ENCODE measurements around the gene F2RL3.

DNA sequence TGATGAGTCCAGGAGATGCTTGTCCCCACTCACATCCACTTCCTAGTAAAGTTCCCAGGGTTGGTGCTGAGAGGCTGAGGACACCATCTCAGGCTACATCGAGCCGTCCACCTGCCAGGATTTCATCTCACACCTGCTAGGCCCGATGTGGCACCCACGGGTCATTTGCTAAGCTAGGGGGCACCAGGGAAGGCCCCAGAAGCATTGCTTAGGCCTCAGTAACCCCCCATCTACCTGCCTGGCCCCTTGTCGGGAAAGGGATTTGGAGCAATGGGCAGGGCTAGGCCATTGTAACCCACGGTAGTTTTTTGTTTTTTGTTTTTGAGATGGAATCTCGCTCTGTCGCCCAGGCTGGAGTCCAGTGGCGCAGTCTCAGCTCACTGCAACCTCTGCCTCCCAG, 51.8 kb downstream of the F2RL3 start:
- no peak for TF ChIP-seq EZH2 (IDR thresholded peaks at IDR 0.05; ENCODE audit: borderline replicate concordance, insufficient read depth, low read length, poor library complexity, severe bottlenecking)
- TF ChIP-seq, protein P1, sequence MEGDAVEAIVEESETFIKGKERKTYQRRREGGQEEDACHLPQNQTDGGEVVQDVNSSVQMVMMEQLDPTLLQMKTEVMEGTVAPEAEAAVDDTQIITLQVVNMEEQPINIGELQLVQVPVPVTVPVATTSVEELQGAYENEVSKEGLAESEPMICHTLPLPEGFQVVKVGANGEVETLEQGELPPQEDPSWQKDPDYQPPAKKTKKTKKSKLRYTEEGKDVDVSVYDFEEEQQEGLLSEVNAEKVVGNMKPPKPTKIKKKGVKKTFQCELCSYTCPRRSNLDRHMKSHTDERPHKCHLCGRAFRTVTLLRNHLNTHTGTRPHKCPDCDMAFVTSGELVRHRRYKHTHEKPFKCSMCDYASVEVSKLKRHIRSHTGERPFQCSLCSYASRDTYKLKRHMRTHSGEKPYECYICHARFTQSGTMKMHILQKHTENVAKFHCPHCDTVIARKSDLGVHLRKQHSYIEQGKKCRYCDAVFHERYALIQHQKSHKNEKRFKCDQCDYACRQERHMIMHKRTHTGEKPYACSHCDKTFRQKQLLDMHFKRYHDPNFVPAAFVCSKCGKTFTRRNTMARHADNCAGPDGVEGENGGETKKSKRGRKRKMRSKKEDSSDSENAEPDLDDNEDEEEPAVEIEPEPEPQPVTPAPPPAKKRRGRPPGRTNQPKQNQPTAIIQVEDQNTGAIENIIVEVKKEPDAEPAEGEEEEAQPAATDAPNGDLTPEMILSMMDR (IDR thresholded peaks at IDR 0.05; ENCODE audit: poor library complexity, severe bottlenecking) = no peak
- TF ChIP-seq, protein P2, sequence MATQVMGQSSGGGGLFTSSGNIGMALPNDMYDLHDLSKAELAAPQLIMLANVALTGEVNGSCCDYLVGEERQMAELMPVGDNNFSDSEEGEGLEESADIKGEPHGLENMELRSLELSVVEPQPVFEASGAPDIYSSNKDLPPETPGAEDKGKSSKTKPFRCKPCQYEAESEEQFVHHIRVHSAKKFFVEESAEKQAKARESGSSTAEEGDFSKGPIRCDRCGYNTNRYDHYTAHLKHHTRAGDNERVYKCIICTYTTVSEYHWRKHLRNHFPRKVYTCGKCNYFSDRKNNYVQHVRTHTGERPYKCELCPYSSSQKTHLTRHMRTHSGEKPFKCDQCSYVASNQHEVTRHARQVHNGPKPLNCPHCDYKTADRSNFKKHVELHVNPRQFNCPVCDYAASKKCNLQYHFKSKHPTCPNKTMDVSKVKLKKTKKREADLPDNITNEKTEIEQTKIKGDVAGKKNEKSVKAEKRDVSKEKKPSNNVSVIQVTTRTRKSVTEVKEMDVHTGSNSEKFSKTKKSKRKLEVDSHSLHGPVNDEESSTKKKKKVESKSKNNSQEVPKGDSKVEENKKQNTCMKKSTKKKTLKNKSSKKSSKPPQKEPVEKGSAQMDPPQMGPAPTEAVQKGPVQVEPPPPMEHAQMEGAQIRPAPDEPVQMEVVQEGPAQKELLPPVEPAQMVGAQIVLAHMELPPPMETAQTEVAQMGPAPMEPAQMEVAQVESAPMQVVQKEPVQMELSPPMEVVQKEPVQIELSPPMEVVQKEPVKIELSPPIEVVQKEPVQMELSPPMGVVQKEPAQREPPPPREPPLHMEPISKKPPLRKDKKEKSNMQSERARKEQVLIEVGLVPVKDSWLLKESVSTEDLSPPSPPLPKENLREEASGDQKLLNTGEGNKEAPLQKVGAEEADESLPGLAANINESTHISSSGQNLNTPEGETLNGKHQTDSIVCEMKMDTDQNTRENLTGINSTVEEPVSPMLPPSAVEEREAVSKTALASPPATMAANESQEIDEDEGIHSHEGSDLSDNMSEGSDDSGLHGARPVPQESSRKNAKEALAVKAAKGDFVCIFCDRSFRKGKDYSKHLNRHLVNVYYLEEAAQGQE (IDR thresholded peaks at IDR 0.05; ENCODE audit: borderline replicate concordance) = no peak
- no peak for TF ChIP-seq MXI1 (conservative IDR thresholded peaks at IDR 0.05; ENCODE audit: poor library complexity, severe bottlenecking)
- TF ChIP-seq RAD21 (conservative IDR thresholded peaks at IDR 0.05) = no peak
- no peak for TF ChIP-seq POLR2AphosphoS5 (IDR thresholded peaks at IDR 0.05)
- no peak for TF ChIP-seq EP300 (conservative IDR thresholded peaks at IDR 0.05; ENCODE audit: poor library complexity, severe bottlenecking)
